Ovary (tissue), 9 donors: ENCODE results near the gene AMD1. TPM values are rescaled to one million over a fixed set of nuclear protein-coding genes. Genes with fewer than 3 reads are reported as not detected.

Experiments used
- DNase-seq, 5 donors: peaks; one replicate each; pipeline ENCODE4 v3.0.0-alpha.2; 2019 to 2020
- H3K27ac ChIP-seq, 2 donors: fragments of 200-600 bp; one replicate each; pipeline versions ENCODE4 v1.5.1 to v1.8.0; 2019 to 2022
- H3K27me3 ChIP-seq: fragments of 200-600 bp; one replicate; pipeline ENCODE4 v1.8.0; 2022
- H3K36me3 ChIP-seq: fragments of 200-600 bp; sonication (generic); one replicate; pipeline ENCODE4 v1.5.1; 2019
- H3K4me1 ChIP-seq: one replicate; pipeline ENCODE4 v1.8.1; 2013; ENCODE audit warnings: mild to moderate bottlenecking, moderate library complexity; ENCODE audit not compliant: insufficient read depth
- H3K4me3 ChIP-seq: fragments of 200-600 bp; sonication (generic); one replicate; pipeline ENCODE4 v1.5.1; 2017
- H3K9me3 ChIP-seq, 2 donors: fragments of 200-600 bp in 1 of 2; sonication (generic) in 1 of 2; one replicate each; pipeline versions ENCODE4 v1.5.1 to v1.8.1; 2013 to 2019; ENCODE audit warnings: mild to moderate bottlenecking in 1 of 2, moderate library complexity in 1 of 2
- CTCF ChIP-seq, 3 donors: fragments of 450-650 bp in 2 of 3; fragments of 200-600 bp in 1 of 3; IDR thresholded peaks; one replicate each; pipeline versions ENCODE4 v1.5.1 to v1.8.0; 2016 to 2022; ENCODE audit warnings: antibody characterized with exemption in 3 of 3, mild to moderate bottlenecking in 1 of 3
- EP300 ChIP-seq: sonication (generic); formaldehyde crosslinking; IDR thresholded peaks from one replicate; pipeline ENCODE4 v1.6.1; 2017; ENCODE audit warnings: antibody characterized with exemption
- POLR2A ChIP-seq: fragments of 450-650 bp; IDR thresholded peaks from one replicate; pipeline ENCODE4 v1.6.1; 2017; ENCODE audit warnings: antibody characterized with exemption, mild to moderate bottlenecking, moderate library complexity
- WGBS, 3 donors: extraction: QIAGEN DNeasy Blood & Tissue Kit in 1 of 3; methylation state at CpG; one replicate each; pipeline versions ENCODE4 v1.1.5 to v1.1.7; 2013 to 2017; 5-methylcytosine and 5-hydroxymethylcytosine counted together
- intact Hi-C, 4 donors: fragments of 100-400 bp; cut with DNase I; formaldehyde crosslinking; loops; one replicate each; pipeline versions ENCODE4 v1.11.0 to v1.15.1; 2022 to 2023
- polyA plus RNA-seq, 2 donors: library from polyadenylated mRNA; stranded (reverse); fragments of 200-250 nt in 1 of 2; fragments of 350-450 nt in 1 of 2; fragmentation: Illumina TruSeq in 1 of 2; extraction: RNeasy Lipid Tissue Mini Kit (QIAGEN cat#74804) in 1 of 2; gene quantifications; one replicate each; pipeline ENCODE4 v1.2.3, GENCODE V29; 2013 to 2014
- total RNA-seq, 7 donors: library from RNA; depleted of rRNA in 2 of 7; stranded (reverse); fragments of >200 nt in 2 of 7; fragmentation: NEBNext Ultra II Directional in 3 of 7; extraction: Animal tissue kit (Norgen Biotek cat#: 25700) in 3 of 7; gene quantifications; one replicate each; pipeline versions ENCODE4 v1.1.0 to v1.2.4, GENCODE V29; 2016 to 2023
- donor health status: DM: no; HTN: no; CAD: no; lungs with moderate emphysema.
- donor health status: DM: no; HTN: no; CAD: no.
- donor health status: Bipolar disorder and iron deficiency.
- donor health status: DM: yes; HTN: yes; CAD: no.
- donor health status: DM: no; HTN: no; CAD: no.
- donor health status: DM: yes; HTN: yes; CAD: no.

Gene AMD1
- total and polyA plus RNA-seq, 9 donors, result 24.4 to 67.8 (median 60.3) TPM

- DNase-seq, result peak; percentile 77 to 87 (median 81)
- H3K9me3 ChIP-seq, result no peaks in the 10 kb centered on the region
- H3K27me3 ChIP-seq, result no peaks in the 10 kb centered on the region
- H3K4me3 ChIP-seq, result peak overlapping the region; percentile 84
- H3K4me1 ChIP-seq, result peaks cover 11% of the 10 kb centered on the region
- TF ChIP-seq POLR2A, result peak; percentile 69
- no peak for TF ChIP-seq CTCF (IDR thresholded peaks at IDR 0.05)
- TF ChIP-seq EP300, result no peak
- WGBS, 3 donors, result 1 to 2% (median 2%) methylated on average over 28 to 29 of the region's 29 CpGs
- intact Hi-C loops, result loop anchor here in 2 of 4 donors (10.0 kb wide), 2 partner anchors 61 to 79 kb away; partner anchors contain the start of genes CDK19 (in 1 of the 2) and GTF3C6 (in 1 of the 2)
- H3K36me3 ChIP-seq, result no peaks in the 10 kb centered on the region
- peak overlapping the region; percentile 83 to 97 for H3K27ac ChIP-seq
Measured at GRCh38 chr6:110876170-110876773, 1.7 kb downstream of the AMD1 start.

- Histone ChIP-seq H3K4me1 (peaks cover 11% of the 10 kb centered on the region), H3K27ac (peak overlapping the region in 1 of 2 donors; percentile 83)
- WGBS, 3 donors, result 46 to 53% (median 50%) methylated on average over 10 of the region's 10 CpGs
Measured at GRCh38 chr6:110876806-110877564, 2.4 kb downstream of the AMD1 start.

GRCh38 chr6:110877569-110877968 lies 3.0 kb downstream of the AMD1 start:
- TF ChIP-seq EP300 (no peak), CTCF (IDR thresholded peaks at IDR 0.05) (no peak), POLR2A (no peak)
- 43 to 51% (median 50%) methylated on average over 2 of the region's 2 CpGs for WGBS, 3 donors

More at GRCh38 chr6:110876806-110877564, 2.4 kb downstream of the AMD1 start:
- Histone ChIP-seq H3K9me3 (no peaks in the 10 kb centered on the region), H3K36me3 (no peaks in the 10 kb centered on the region), H3K4me3 (peak overlapping the region; percentile 84), H3K27me3 (no peaks in the 10 kb centered on the region)
- DNase-seq, result no peak
- intact Hi-C loops, result loop anchor here in 2 of 4 donors (10.0 kb wide), 2 partner anchors 62 to 78 kb away; partner anchors contain the start of genes CDK19 (in 1 of the 2) and GTF3C6 (in 1 of the 2)
- no peak for TF ChIP-seq CTCF (IDR thresholded peaks at IDR 0.05)
- TF ChIP-seq POLR2A, result no peak
- no peak for TF ChIP-seq EP300

GRCh38 chr6:110878751-110879522 lies 4.4 kb downstream of the AMD1 start:
- Histone ChIP-seq H3K36me3 (no peaks in the 10 kb centered on the region), H3K4me3 (no peak overlapping the region), H3K27ac (no peak overlapping the region), H3K27me3 (no peaks in the 10 kb centered on the region), H3K4me1 (peaks cover 13% of the 10 kb centered on the region), H3K9me3 (no peaks in the 10 kb centered on the region)
- peak in 1 of 5 donors; percentile 34 for DNase-seq
- intact Hi-C loops, result loop anchor here in 2 of 4 donors (10.0 kb wide), 2 partner anchors 64 to 76 kb away; partner anchors contain the start of genes CDK19 (in 1 of the 2) and GTF3C6 (in 1 of the 2)
- WGBS, 3 donors, result 15 to 17% (median 17%) methylated on average over 10 of the region's 10 CpGs
- TF ChIP-seq CTCF (IDR thresholded peaks at IDR 0.05) (peak in 2 of 3 donors; percentile 7 to 25), POLR2A (no peak), EP300 (no peak)

More at GRCh38 chr6:110877569-110877968, 3.0 kb downstream of the AMD1 start:
- DNase-seq, result no peak
- Histone ChIP-seq H3K4me1 (peaks cover 13% of the 10 kb centered on the region), H3K36me3 (no peaks in the 10 kb centered on the region), H3K9me3 (no peaks in the 10 kb centered on the region), H3K27ac (no peak overlapping the region), H3K4me3 (no peak overlapping the region), H3K27me3 (no peaks in the 10 kb centered on the region)
- intact Hi-C loops, result loop anchor here in 2 of 4 donors (10.0 kb wide), 2 partner anchors 63 to 77 kb away; partner anchors contain the start of genes CDK19 (in 1 of the 2) and GTF3C6 (in 1 of the 2)
